Testis (tissue), 3 donors: Measurements from ENCODE around the gene PACS1. TPM values are rescaled to one million over a fixed set of nuclear protein-coding genes. Genes with fewer than 3 reads are reported as not detected.
"Not testable (repeated sequence)": the region's sequence is repeated elsewhere in the genome, so short reads cannot be mapped to it uniquely, and the experiment has no call there.

ENCODE experiments used
- DNase-seq: peaks from one replicate; pipeline ENCODE4 v3.0.0-alpha.2; 2019
- H3K27ac ChIP-seq, 2 donors: fragments of 200-600 bp; sonication (generic); one replicate each; pipeline ENCODE4 v1.5.1; 2019
- H3K27me3 ChIP-seq: fragments of 200-600 bp; sonication (generic); one replicate; pipeline ENCODE4 v1.5.1; 2019
- H3K36me3 ChIP-seq: fragments of 200-600 bp; sonication (generic); one replicate; pipeline ENCODE4 v1.5.1; 2017; ENCODE audit warnings: low read depth; ENCODE audit errors: missing control alignments
- H3K4me1 ChIP-seq: fragments of 200-600 bp; sonication (generic); one replicate; pipeline ENCODE4 v1.5.1; 2019
- H3K4me3 ChIP-seq, 2 donors: fragments of 200-600 bp; sonication (generic); one replicate each; pipeline ENCODE4 v1.5.1; 2017 to 2019
- H3K9me3 ChIP-seq: fragments of 200-600 bp; sonication (generic); one replicate; pipeline ENCODE4 v1.5.1; 2017
- POLR2A ChIP-seq: fragments of 450-650 bp; IDR thresholded peaks from one replicate; pipeline ENCODE4 v1.6.1; 2017; ENCODE audit warnings: antibody characterized with exemption, mild to moderate bottlenecking, moderate library complexity
- WGBS, 2 donors: methylation state at CpG; one replicate each; pipeline ENCODE4 v1.1.5; 2018; 5-methylcytosine and 5-hydroxymethylcytosine counted together
- intact Hi-C: fragments of 100-400 bp; cut with DNase I; formaldehyde crosslinking; loops from one replicate; pipeline ENCODE4 v1.15.1; 2023; ENCODE audit warnings: low total_unique reads
- polyA plus RNA-seq: library from polyadenylated mRNA; stranded (reverse); fragments of 350-450 nt; fragmentation: Illumina TruSeq; extraction: RNeasy Lipid Tissue Mini Kit (QIAGEN cat#74804); gene quantifications from one replicate; pipeline ENCODE4 v1.2.3, GENCODE V29; 2014; ENCODE audit warnings: low read depth, low replicate concordance; ENCODE audit not compliant: insufficient read depth
- total RNA-seq, 2 donors: library from RNA; depleted of rRNA; stranded (reverse); fragments of >200 nt; gene quantifications; one replicate each; pipeline ENCODE4 v1.2.3, GENCODE V29; 2016
- TF ChIP-seq, protein P1 (sequence below), 3 experiments: fragments of 450-650 bp in 2 of 3; fragments of 200-600 bp in 1 of 3; sonication (generic) in 1 of 3; IDR thresholded peaks; one replicate each; pipeline ENCODE4 v1.5.1; 2016 to 2019; ENCODE audit warnings: antibody characterized with exemption in 3 of 3, mild to moderate bottlenecking in 2 of 3, moderate library complexity in 1 of 3

Gene PACS1
- total and polyA plus RNA-seq, 3 donors from 2014 or later = 111 to 131 (median 130) TPM

DNA sequence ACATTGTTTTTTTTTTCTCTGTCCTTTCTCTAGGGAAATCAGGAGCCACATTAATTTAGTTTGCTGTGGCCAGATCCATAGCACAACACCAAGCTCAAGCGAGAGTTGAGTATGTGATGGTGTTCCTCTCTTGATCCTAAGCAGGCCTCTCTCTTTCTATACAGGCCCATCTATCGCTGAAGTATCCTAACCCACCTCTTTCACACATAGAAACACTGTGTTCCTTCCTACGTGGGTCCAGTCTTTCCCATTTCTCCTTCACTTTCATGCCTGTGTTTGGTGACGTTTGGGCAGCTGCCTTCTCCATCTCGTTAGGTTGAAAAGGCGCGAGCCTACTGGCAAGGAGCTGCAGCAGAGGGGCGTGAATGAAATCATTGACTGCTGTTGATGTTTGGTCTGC is 2.4 kb downstream of the PACS1 start:
- H3K4me3 ChIP-seq = no peak overlapping the region
- no peaks in the 10 kb centered on the region for H3K9me3 ChIP-seq
- DNase-seq = no peak
- no peaks in the 10 kb centered on the region for H3K36me3 ChIP-seq
- intact Hi-C loops = no loop called here
- TF ChIP-seq, protein P1, sequence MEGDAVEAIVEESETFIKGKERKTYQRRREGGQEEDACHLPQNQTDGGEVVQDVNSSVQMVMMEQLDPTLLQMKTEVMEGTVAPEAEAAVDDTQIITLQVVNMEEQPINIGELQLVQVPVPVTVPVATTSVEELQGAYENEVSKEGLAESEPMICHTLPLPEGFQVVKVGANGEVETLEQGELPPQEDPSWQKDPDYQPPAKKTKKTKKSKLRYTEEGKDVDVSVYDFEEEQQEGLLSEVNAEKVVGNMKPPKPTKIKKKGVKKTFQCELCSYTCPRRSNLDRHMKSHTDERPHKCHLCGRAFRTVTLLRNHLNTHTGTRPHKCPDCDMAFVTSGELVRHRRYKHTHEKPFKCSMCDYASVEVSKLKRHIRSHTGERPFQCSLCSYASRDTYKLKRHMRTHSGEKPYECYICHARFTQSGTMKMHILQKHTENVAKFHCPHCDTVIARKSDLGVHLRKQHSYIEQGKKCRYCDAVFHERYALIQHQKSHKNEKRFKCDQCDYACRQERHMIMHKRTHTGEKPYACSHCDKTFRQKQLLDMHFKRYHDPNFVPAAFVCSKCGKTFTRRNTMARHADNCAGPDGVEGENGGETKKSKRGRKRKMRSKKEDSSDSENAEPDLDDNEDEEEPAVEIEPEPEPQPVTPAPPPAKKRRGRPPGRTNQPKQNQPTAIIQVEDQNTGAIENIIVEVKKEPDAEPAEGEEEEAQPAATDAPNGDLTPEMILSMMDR (IDR thresholded peaks at IDR 0.05) = no peak
- no peak for TF ChIP-seq POLR2A
- peak overlapping the region in 1 of 2 donors; percentile 97 for H3K27ac ChIP-seq
- H3K4me1 ChIP-seq = peaks cover 29% of the 10 kb centered on the region
- 78 to 79% methylated on average over 8 of the region's 8 CpGs for WGBS, 2 donors
- no peaks in the 10 kb centered on the region for H3K27me3 ChIP-seq

DNA sequence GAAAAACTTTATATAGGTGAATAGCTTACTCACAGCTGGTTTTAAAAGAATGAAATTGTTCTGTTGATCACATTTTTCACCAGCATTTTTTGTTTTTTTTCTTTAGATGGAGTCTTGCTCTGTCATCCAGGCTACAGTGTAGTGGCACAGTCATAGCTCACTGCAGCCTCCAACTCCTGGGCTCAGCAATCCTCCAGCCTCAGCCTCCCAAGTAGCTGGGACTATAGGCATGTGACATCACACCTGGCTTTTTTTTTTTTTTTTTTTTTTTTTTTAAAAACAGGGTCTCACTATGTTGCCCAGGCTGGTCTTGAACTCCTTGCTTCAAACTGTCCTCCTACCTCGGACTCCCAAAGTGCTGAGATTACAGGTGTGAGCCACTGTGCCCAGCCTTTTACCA is 3.6 kb downstream of the PACS1 start:
- TF ChIP-seq, protein P1 (IDR thresholded peaks at IDR 0.05) = no peak
- no peak for TF ChIP-seq POLR2A
- Histone ChIP-seq H3K4me3 (no peak overlapping the region), H3K4me1 (peaks cover 20% of the 10 kb centered on the region), H3K36me3 (no peaks in the 10 kb centered on the region), H3K9me3 (no peaks in the 10 kb centered on the region), H3K27me3 (no peaks in the 10 kb centered on the region), H3K27ac (no peak overlapping the region)
- intact Hi-C loops = no loop called here
- DNase-seq = no peak
- 85 to 86% methylated on average over 1 of the region's 1 CpG for WGBS, 2 donors

DNA sequence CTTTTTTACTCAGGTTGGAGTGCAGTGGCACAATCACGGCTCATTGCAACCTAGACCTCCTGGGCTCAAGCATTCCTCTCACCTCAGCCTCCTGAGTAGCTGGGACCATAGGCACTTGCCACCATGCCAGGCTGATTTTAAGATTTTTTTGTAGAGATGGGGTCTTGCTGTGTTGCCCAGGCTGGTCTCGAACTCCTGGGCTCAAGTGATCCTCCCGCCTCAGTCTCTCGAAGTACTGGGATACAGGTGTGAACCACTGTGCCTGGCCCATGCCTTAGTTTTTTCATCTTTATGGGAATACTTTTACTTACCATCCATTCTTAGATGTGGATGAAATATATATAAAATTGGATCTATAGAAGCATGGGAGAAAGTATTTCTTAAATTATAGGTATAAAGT is 5.2 kb downstream of the PACS1 start:
- 91 to 95% methylated on average over 4 of the region's 4 CpGs for WGBS, 2 donors
- intact Hi-C loops = no loop called here

DNA sequence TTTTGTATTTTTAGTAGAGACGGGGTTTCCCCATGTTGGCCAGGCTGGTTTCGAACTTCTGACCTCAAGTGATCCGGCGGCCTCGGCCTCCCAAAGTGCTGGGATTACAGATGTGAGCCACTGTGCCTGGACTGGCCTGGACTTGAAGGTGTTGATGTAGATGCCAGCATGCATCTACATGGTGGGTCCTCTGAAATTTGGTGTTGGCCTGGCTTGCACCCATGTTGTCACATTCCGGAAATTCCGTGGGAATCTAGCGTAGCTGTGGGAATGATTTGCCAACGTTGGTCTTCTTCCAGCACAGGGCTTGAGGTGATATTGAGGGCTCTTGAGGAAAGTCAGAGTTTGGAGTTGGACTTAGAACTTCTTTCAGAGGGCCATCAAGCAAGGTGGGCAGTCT is 6.5 kb downstream of the PACS1 start:
- 87 to 91% methylated on average over 9 of the region's 9 CpGs for WGBS, 2 donors
- H3K9me3 ChIP-seq = no peaks in the 10 kb centered on the region
- no peak overlapping the region for H3K27ac ChIP-seq
- no peak overlapping the region for H3K4me3 ChIP-seq
- no peak for DNase-seq
- intact Hi-C loops = no loop called here
- H3K27me3 ChIP-seq = no peaks in the 10 kb centered on the region
- TF ChIP-seq, protein P1 (IDR thresholded peaks at IDR 0.05) = no peak
- TF ChIP-seq POLR2A = no peak
- H3K4me1 ChIP-seq = peaks cover 8% of the 10 kb centered on the region
- H3K36me3 ChIP-seq = no peaks in the 10 kb centered on the region

More for the DNA sequence above, 5.2 kb downstream of the PACS1 start:
- TF ChIP-seq, protein P1 (IDR thresholded peaks at IDR 0.05) = no peak
- no peak for TF ChIP-seq POLR2A
- Histone ChIP-seq H3K36me3 (no peaks in the 10 kb centered on the region), H3K4me3 (no peak overlapping the region), H3K27me3 (no peaks in the 10 kb centered on the region), H3K4me1 (peaks cover 9% of the 10 kb centered on the region), H3K9me3 (no peaks in the 10 kb centered on the region), H3K27ac (no peak overlapping the region)
- no peak for DNase-seq

DNA sequence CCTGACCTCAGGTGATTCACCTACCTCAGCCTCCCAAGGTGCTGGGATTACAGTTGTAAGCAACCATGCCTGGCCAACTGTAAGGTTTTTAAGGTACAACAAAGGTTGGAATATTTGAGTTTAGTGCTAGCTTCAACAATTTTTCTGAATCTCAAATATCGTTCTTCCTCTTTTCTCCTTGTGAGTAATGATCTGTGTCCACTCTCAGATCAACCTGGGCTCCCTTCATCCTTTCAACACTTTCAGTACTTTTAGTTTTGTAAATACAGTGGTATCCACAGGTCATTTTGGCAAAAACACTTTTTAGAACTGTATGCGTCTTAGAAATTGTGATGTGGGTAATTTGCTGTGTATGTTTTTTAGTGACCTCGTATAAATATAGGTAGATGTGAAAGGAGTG is 7.9 kb downstream of the PACS1 start:
- intact Hi-C loops = no loop called here
- H3K4me3 ChIP-seq = no peak overlapping the region
- DNase-seq = no peak
- no peaks in the 10 kb centered on the region for H3K27me3 ChIP-seq
- 92 to 93% methylated on average over 3 of the region's 3 CpGs for WGBS, 2 donors
- peaks cover 11% of the 10 kb centered on the region for H3K4me1 ChIP-seq
- H3K27ac ChIP-seq = no peak overlapping the region
- TF ChIP-seq POLR2A = no peak
- TF ChIP-seq, protein P1 (IDR thresholded peaks at IDR 0.05) = no peak
- H3K36me3 ChIP-seq = no peaks in the 10 kb centered on the region
- no peaks in the 10 kb centered on the region for H3K9me3 ChIP-seq

DNA sequence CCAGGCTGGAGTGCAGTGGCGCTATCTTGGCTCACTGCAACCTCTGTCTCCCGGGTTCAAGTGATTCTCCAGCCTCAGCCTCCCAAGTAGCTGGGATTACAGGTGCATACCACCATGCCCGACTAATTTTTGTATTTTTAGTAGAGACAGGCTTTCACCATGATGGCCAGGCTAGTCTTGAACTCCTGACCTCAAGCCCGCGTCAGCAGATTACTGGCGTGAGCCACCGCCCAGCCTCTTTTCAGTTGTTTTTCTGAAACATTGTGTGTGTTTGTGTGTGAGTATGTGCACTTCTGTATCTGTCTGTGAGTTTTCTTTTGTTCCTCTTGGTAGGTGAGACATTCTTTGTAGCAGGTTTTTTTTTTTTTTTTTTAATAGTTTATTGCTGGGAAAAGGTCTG is 8.9 kb downstream of the PACS1 start:
- H3K9me3 ChIP-seq, H3K36me3 ChIP-seq, H3K27ac ChIP-seq, H3K4me3 ChIP-seq, DNase-seq, H3K27me3 ChIP-seq, intact Hi-C loops: not testable (repeated sequence)
- peaks cover 21% of the 10 kb centered on the region for H3K4me1 ChIP-seq
- WGBS, 2 donors = 75 to 84% methylated on average over 7 of the region's 7 CpGs
